ENCODE data around the gene RIMBP3C. TPM values are rescaled to one million over a fixed set of nuclear protein-coding genes. Genes with fewer than 3 reads are reported as not detected.

The RIMBP3C gene
- under 0.01 TPM in 2 replicates for total RNA-seq

GRCh38 chr22:21551361-21551760 is at the start of gene RIMBP3C:
Gene RIMBP3C, minus strand, starts transcription at chr22:21551461. Its CDS starts 485 bp downstream, at chr22:21550976.

GRCh38 chr22:21567456-21568346 is 16.4 kb upstream of the RIMBP3C start, which contains the start of gene UBE2L3:
Gene UBE2L3, plus strand, starts transcription at chr22:21567714. Its CDS starts 31 bp downstream, at chr22:21567745.

Other genes with a start within 250 kb of the RIMBP3C start
- not detected in 2 replicates for gene RIMBP3B, start 167.7 kb downstream of the RIMBP3C start, total RNA-seq
- 1.9 and 2.3 TPM in 2 replicates for gene HIC2, start 134.1 kb downstream of the RIMBP3C start, total RNA-seq
- gene TMEM191C, start 84.1 kb downstream of the RIMBP3C start, total RNA-seq: 0.61 TPM in 1 of 2 replicates, not detected in the other
- 34.4 and 36.6 TPM in 2 replicates for gene UBE2L3, start 16.3 kb upstream of the RIMBP3C start, total RNA-seq
- 24.8 and 31.2 TPM in 2 replicates for gene YDJC, start 78.6 kb upstream of the RIMBP3C start, total RNA-seq
- gene CCDC116, start 81.3 kb upstream of the RIMBP3C start, total RNA-seq: 0.15 TPM in 1 of 2 replicates, not detected in the other
- 47.6 and 70.8 TPM in 2 replicates for gene SDF2L1, start 90.8 kb upstream of the RIMBP3C start, total RNA-seq
- 13.0 and 13.1 TPM in 2 replicates for gene PPIL2, start 114.6 kb upstream of the RIMBP3C start, total RNA-seq
- gene YPEL1, start 184.3 kb upstream of the RIMBP3C start, total RNA-seq: 2.0 and 3.2 TPM in 2 replicates

All from epithelial cell of umbilical artery (primary cell).